Stimulated activated CD8-positive, alpha-beta memory T cell treated with anti-CD3 and anti-CD28 coated beads, Interleukin-2, amount 100 ng/mL, for 48 hours (primary cell): ENCODE measurements around the gene MCTP1.
"Not testable (repeated sequence)": the region's sequence is repeated elsewhere in the genome, so short reads cannot be mapped to it uniquely, and the experiment has no call there.

Experiments used
- DNase-seq, 2 donors: peaks; one replicate each; pipeline ENCODE4 v3.0.0-alpha.2; 2020; ENCODE audit warnings: low read depth in 2 of 2

Gene MCTP1

GRCh38 chr5:95029569-95030366 lies 255.1 kb downstream of the MCTP1 start:
- DNase-seq, result no peak

- no peak for DNase-seq
These were observed 257.1 kb downstream of the MCTP1 start for GRCh38 chr5:95027775-95028174.

- DNase-seq, result no peak
These were observed 257.7 kb downstream of the MCTP1 start for GRCh38 chr5:95027151-95027721.

GRCh38 chr5:95026718-95027117 lies 258.2 kb downstream of the MCTP1 start:
- DNase-seq, result no peak

- no peak for DNase-seq
These were observed 261.8 kb downstream of the MCTP1 start for GRCh38 chr5:95022967-95023695.

- no peak for DNase-seq
These were observed 264.5 kb downstream of the MCTP1 start for GRCh38 chr5:95020345-95020744.

GRCh38 chr5:95018946-95019345 lies 265.9 kb downstream of the MCTP1 start:
- no peak for DNase-seq

GRCh38 chr5:95018511-95018910 lies 266.4 kb downstream of the MCTP1 start:
- no peak for DNase-seq

- no peak for DNase-seq
These were observed 275.1 kb downstream of the MCTP1 start for GRCh38 chr5:95009812-95010211.

GRCh38 chr5:95007921-95008597 lies 276.8 kb downstream of the MCTP1 start:
- no peak for DNase-seq

GRCh38 chr5:95005811-95006210 lies 279.1 kb downstream of the MCTP1 start:
- DNase-seq, result no peak

- no peak for DNase-seq
These were observed 286.2 kb downstream of the MCTP1 start for GRCh38 chr5:94998670-94999069.

GRCh38 chr5:94994537-94994936 lies 290.4 kb downstream of the MCTP1 start:
- not testable (repeated sequence) for DNase-seq

GRCh38 chr5:94993491-94993890 lies 291.4 kb downstream of the MCTP1 start:
- DNase-seq, result no peak

GRCh38 chr5:94992325-94992724 lies 292.6 kb downstream of the MCTP1 start:
- no peak for DNase-seq

- no peak for DNase-seq
These were observed 300.9 kb downstream of the MCTP1 start for GRCh38 chr5:94983861-94984535.

- DNase-seq, result no peak
These were observed 307.5 kb downstream of the MCTP1 start for GRCh38 chr5:94977437-94977836.

- no peak for DNase-seq
These were observed 308.0 kb downstream of the MCTP1 start for GRCh38 chr5:94976853-94977252.

- DNase-seq, result no peak
These were observed 312.6 kb downstream of the MCTP1 start for GRCh38 chr5:94972268-94972667.

- DNase-seq, result no peak
These were observed 315.7 kb downstream of the MCTP1 start for GRCh38 chr5:94969174-94969573.

GRCh38 chr5:94968507-94969095 lies 316.3 kb downstream of the MCTP1 start:
- DNase-seq, result no peak
